Esophagus muscularis mucosa (tissue), 3 donors: ENCODE results near the gene POLR3K.

Experiments used
- CTCF ChIP-seq, 3 experiments: fragments of 200-600 bp in 2 of 3; fragments of 450-650 bp in 1 of 3; sonication (generic) in 2 of 3; IDR thresholded peaks; one replicate each; pipeline ENCODE4 v1.5.1; 2017 to 2019; ENCODE audit warnings: antibody characterized with exemption in 3 of 3, mild to moderate bottlenecking in 2 of 3, moderate library complexity in 1 of 3
- POLR2AphosphoS5 ChIP-seq, 2 donors: sonication (generic); formaldehyde crosslinking; IDR thresholded peaks; one replicate each; pipeline ENCODE4 v1.6.1; 2017; ENCODE audit warnings: antibody characterized with exemption in 2 of 2

GRCh38 chr16:94918-95265 lies 41.5 kb upstream of the POLR3K start:
- TF ChIP-seq CTCF (IDR thresholded peaks at IDR 0.05) (no peak), POLR2AphosphoS5 (IDR thresholded peaks at IDR 0.05) (no peak)
